HEK293 (cell line): Measurements from ENCODE around the gene UBE2J2.

Experiments used
- CTCF ChIA-PET: fragments of 350-600 bp; formaldehyde crosslinking; extraction: SDS; loops from one replicate; lab custom pipeline; 2021; ENCODE audit warnings: antibody characterized with exemption; lab: Yijun Ruan, JAX
- POLR2A ChIA-PET: fragments of 300-600 bp; formaldehyde crosslinking; extraction: SDS; loops from one replicate; lab custom pipeline; 2020; ENCODE audit warnings: antibody characterized with exemption, inconsistent platforms; lab: Yijun Ruan, JAX
- H3K27ac ChIP-seq: fragments of 200-500 bp; sonication (Bioruptor generic); 2 replicates; pipeline ENCODE4 v1.5.1; 2014; ENCODE audit warnings: low read depth, low read length, control low read depth, inconsistent platforms; ENCODE audit errors: extremely low read depth
- H3K36me3 ChIP-seq, 2 experiments: fragments of 200-500 bp in 1 of 2; sonication (Bioruptor generic) in 1 of 2; 1 replicate in 1 of 2; 2 replicates in 1 of 2; pipeline ENCODE4 v1.5.1; 2014 to 2017; ENCODE audit warnings: inconsistent platforms in 2 of 2, low read length in 2 of 2; ENCODE audit not compliant: control insufficient read depth in 2 of 2, insufficient read depth in 1 of 2
- H3K4me1 ChIP-seq: fragments of 200-500 bp; sonication (Bioruptor generic); 2 replicates; pipeline ENCODE4 v1.5.1; 2014; ENCODE audit warnings: mild to moderate bottlenecking, low read length, inconsistent platforms; ENCODE audit not compliant: control insufficient read depth, insufficient read depth
- H3K4me3 ChIP-seq: 2 replicates; pipeline ENCODE4 v1.5.1; 2011; ENCODE audit warnings: low read depth, mild to moderate bottlenecking, control low read depth, low read length, moderate library complexity
- H3K9me3 ChIP-seq: fragments of 200-500 bp; sonication (Bioruptor generic); 2 replicates; pipeline ENCODE4 v1.5.1; 2014; ENCODE audit warnings: low read depth, low read length, inconsistent platforms; ENCODE audit not compliant: control insufficient read depth, insufficient read depth
- ATF2 ChIP-seq: fragments of 450-650 bp; formaldehyde crosslinking; IDR thresholded peaks from 2 replicates; pipeline ENCODE4 v1.5.1; 2016; ENCODE audit warnings: missing biosample characterization, missing genetic modification characterization, low read depth
- GLIS1 ChIP-seq: fragments of 450-650 bp; formaldehyde crosslinking; IDR thresholded peaks from 2 replicates; pipeline ENCODE4 v1.5.1; 2016; ENCODE audit warnings: missing biosample characterization, missing genetic modification characterization
- KLF8 ChIP-seq: fragments of 450-650 bp; formaldehyde crosslinking; IDR thresholded peaks from 2 replicates; pipeline ENCODE4 v1.5.1; 2016; ENCODE audit warnings: missing biosample characterization, missing genetic modification characterization
- TCF7L2 ChIP-seq: IDR thresholded peaks from 2 replicates; pipeline ENCODE4 v1.6.1; 2011; ENCODE audit warnings: low read depth, mild to moderate bottlenecking, inconsistent platforms, low read length, moderate library complexity, borderline replicate concordance
- WT1 ChIP-seq: fragments of 450-650 bp; formaldehyde crosslinking; IDR thresholded peaks from 2 replicates; pipeline ENCODE4 v1.5.1; 2016; ENCODE audit warnings: missing biosample characterization, missing genetic modification characterization
- YY2 ChIP-seq: fragments of 450-650 bp; formaldehyde crosslinking; IDR thresholded peaks from 2 replicates; pipeline ENCODE4 v1.5.1; 2016; ENCODE audit warnings: missing biosample characterization, missing genetic modification characterization
- ZBTB20 ChIP-seq: fragments of 450-650 bp; formaldehyde crosslinking; IDR thresholded peaks from 2 replicates; pipeline ENCODE4 v1.5.1; 2016; ENCODE audit warnings: missing biosample characterization, missing genetic modification characterization
- ZBTB7A ChIP-seq: fragments of 450-650 bp; formaldehyde crosslinking; IDR thresholded peaks from 2 replicates; pipeline ENCODE4 v1.5.1; 2016; ENCODE audit warnings: low read depth, missing biosample characterization, missing genetic modification characterization
- ZFP69B ChIP-seq: fragments of 450-650 bp; formaldehyde crosslinking; IDR thresholded peaks from 2 replicates; pipeline ENCODE4 v1.5.1; 2016; ENCODE audit warnings: missing biosample characterization, missing genetic modification characterization
- ZNF114 ChIP-seq: fragments of 450-650 bp; formaldehyde crosslinking; IDR thresholded peaks from 2 replicates; pipeline ENCODE4 v1.5.0; 2017; ENCODE audit warnings: missing biosample characterization, missing genetic modification characterization
- ZNF16 ChIP-seq: fragments of 450-650 bp; formaldehyde crosslinking; IDR thresholded peaks from 2 replicates; pipeline ENCODE4 v1.5.1; 2016; ENCODE audit warnings: low read depth, missing biosample characterization, missing genetic modification characterization
- ZNF211 ChIP-seq: fragments of 450-650 bp; formaldehyde crosslinking; IDR thresholded peaks from 2 replicates; pipeline ENCODE4 v1.5.1; 2016; ENCODE audit warnings: low read depth, missing biosample characterization, missing genetic modification characterization
- ZNF335 ChIP-seq: fragments of 450-650 bp; formaldehyde crosslinking; conservative IDR thresholded peaks from 2 replicates; pipeline ENCODE4 v1.5.1; 2016; ENCODE audit warnings: missing biosample characterization, missing genetic modification characterization
- ZNF366 ChIP-seq: fragments of 450-650 bp; formaldehyde crosslinking; conservative IDR thresholded peaks from 2 replicates; pipeline ENCODE4 v1.5.1; 2016; ENCODE audit warnings: missing biosample characterization, missing genetic modification characterization
- ZNF426 ChIP-seq: fragments of 450-650 bp; formaldehyde crosslinking; IDR thresholded peaks from 2 replicates; pipeline ENCODE4 v1.5.1; 2017; ENCODE audit warnings: missing biosample characterization, missing genetic modification characterization, mild to moderate bottlenecking, inconsistent platforms, moderate library complexity
- ZNF521 ChIP-seq: fragments of 450-650 bp; formaldehyde crosslinking; IDR thresholded peaks from 2 replicates; pipeline ENCODE4 v1.5.1; 2017; ENCODE audit warnings: missing biosample characterization, mild to moderate bottlenecking, missing genetic modification characterization
- ZNF544 ChIP-seq: fragments of 450-650 bp; formaldehyde crosslinking; IDR thresholded peaks from 2 replicates; pipeline ENCODE4 v1.5.0; 2017; ENCODE audit warnings: missing biosample characterization, missing genetic modification characterization
- ZNF560 ChIP-seq: fragments of 450-650 bp; formaldehyde crosslinking; IDR thresholded peaks from 2 replicates; pipeline ENCODE4 v1.5.1; 2017; ENCODE audit warnings: missing biosample characterization, missing genetic modification characterization, borderline replicate concordance
- ZNF571 ChIP-seq: fragments of 450-650 bp; formaldehyde crosslinking; IDR thresholded peaks from 2 replicates; pipeline ENCODE4 v1.5.0; 2017; ENCODE audit warnings: missing biosample characterization, missing genetic modification characterization
- ZNF610 ChIP-seq: fragments of 450-650 bp; formaldehyde crosslinking; IDR thresholded peaks from 2 replicates; pipeline ENCODE4 v1.5.1; 2016; ENCODE audit warnings: missing biosample characterization, missing genetic modification characterization, borderline replicate concordance
- ZNF623 ChIP-seq: fragments of 450-650 bp; formaldehyde crosslinking; IDR thresholded peaks from 2 replicates; pipeline ENCODE4 v1.5.1; 2016; ENCODE audit warnings: missing biosample characterization, missing genetic modification characterization
- ZNF701 ChIP-seq: fragments of 450-650 bp; formaldehyde crosslinking; IDR thresholded peaks from 2 replicates; pipeline ENCODE4 v1.5.1; 2016; ENCODE audit warnings: missing biosample characterization, missing genetic modification characterization
- ZNF747 ChIP-seq: fragments of 450-650 bp; formaldehyde crosslinking; IDR thresholded peaks from 2 replicates; pipeline ENCODE4 v1.5.1; 2016; ENCODE audit warnings: missing biosample characterization, missing genetic modification characterization
- ZNF791 ChIP-seq: fragments of 450-650 bp; formaldehyde crosslinking; IDR thresholded peaks from 2 replicates; pipeline ENCODE4 v1.5.1; 2016; ENCODE audit warnings: missing biosample characterization, missing genetic modification characterization
- ZNF843 ChIP-seq: fragments of 450-650 bp; formaldehyde crosslinking; IDR thresholded peaks from 2 replicates; pipeline ENCODE4 v1.5.1; 2016; ENCODE audit warnings: missing biosample characterization, missing genetic modification characterization
- ZSCAN23 ChIP-seq: fragments of 450-650 bp; formaldehyde crosslinking; IDR thresholded peaks from 2 replicates; pipeline ENCODE4 v1.5.1; 2016; ENCODE audit warnings: missing biosample characterization, missing genetic modification characterization
- ZXDB ChIP-seq: fragments of 450-650 bp; formaldehyde crosslinking; IDR thresholded peaks from 2 replicates; pipeline ENCODE4 v1.5.1; 2016; ENCODE audit warnings: missing biosample characterization, missing genetic modification characterization

UBE2J2 gene

DNA sequence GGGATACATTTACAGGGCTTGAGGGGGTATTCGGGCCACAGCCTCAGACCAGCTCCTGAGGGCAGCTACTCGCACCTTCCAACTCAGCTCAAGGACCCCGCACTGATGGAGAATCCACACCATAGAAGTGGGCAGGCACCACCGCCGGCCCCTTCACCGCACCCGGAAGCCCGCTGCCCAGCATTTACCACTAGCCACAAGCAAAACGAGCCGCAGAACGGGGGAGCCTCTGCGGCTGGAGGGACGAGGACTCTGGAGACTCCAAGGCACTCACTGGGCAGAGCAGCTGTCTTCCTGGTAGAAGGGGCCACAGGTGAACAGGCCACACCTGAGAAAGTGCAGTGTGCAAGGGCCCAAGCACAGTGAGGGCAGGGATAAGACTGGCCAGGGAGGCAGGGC lies 5.4 kb downstream of the UBE2J2 start:
- no peak overlapping the region for H3K27ac ChIP-seq
- TF ChIP-seq ZNF544 (tag by site-specific recombination) (no peak), ZBTB20 (tag by site-specific recombination) (no peak), ZNF843 (no peak), ZNF571 (tag by site-specific recombination) (no peak), ZNF560 (tag by site-specific recombination) (no peak), ZFP69B (no peak), ZNF426 (no peak), KLF8 (tag by site-specific recombination) (no peak), TCF7L2 (no peak), GLIS1 (tag by site-specific recombination) (no peak), ZNF791 (tag by site-specific recombination) (no peak), ZNF366 (tag by site-specific recombination) (no peak), ZNF521 (no peak), ZBTB7A (tag by site-specific recombination) (no peak), ZNF747 (tag by site-specific recombination) (no peak), ZNF114 (no peak), ZSCAN23 (tag by site-specific recombination) (no peak), ZNF335 (tag by site-specific recombination) (no peak), WT1 (tag by site-specific recombination) (no peak), ZNF16 (tag by site-specific recombination) (no peak)
- H3K9me3 ChIP-seq: no peaks in the 10 kb centered on the region
- peaks cover 7 to 86% of the 10 kb centered on the region in 2 experiments; a peak in 2 of 3 replicates for H3K36me3 ChIP-seq
- 0 out of 2 replicates have a peak, but pooled peaks cover 4% of the 10 kb centered on the region for H3K4me1 ChIP-seq
- no peak overlapping the region for H3K4me3 ChIP-seq
- ChIA-PET CTCF (interaction anchor here (1.1 kb wide), 1 partner anchor 53 kb away, joined by 3 read pairs; no protein-coding TSS in a partner anchor), POLR2A (interaction anchor here (1.2 kb wide), 1 partner anchor 9 kb away, joined by 3 read pairs; no protein-coding TSS in a partner anchor)

DNA sequence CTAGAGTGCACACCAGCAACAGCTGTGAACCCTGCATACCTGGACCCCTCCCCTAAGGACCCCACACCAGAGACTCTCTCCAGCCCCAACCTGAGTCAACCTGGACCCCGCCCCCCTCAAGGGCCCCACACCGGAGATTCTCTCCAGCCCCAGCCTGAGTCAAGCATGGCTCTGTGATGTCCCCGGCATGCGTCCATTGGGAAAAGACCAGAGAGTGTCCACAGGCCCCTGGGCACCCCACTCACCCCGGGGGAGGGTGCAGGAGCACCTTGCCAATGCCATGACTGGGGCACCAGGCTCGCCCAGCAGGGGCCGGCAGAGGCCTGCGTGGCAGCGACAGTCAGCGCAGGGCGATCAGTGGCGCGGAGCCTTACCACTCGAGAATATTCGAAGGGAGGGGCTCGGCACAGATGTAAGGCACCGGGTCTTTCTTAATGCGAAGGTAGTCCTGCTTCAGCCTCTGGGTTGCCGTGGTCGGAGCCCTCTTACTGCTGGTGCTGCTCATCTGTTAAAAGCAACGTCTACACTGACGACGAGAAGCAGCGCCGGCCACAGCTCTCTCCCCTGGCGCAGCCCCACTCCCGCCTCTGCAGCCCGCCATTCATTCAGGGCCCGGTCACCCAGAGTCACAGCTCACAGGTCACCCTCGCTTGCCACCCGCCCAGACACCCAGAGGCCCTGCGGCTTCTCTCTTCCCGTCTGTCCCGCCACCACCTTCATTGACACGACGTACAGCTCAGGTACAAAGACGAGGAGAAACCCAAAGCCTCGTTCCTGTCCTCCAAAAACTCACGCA lies 6.0 kb downstream of the UBE2J2 start:
- Histone ChIP-seq H3K9me3 (no peaks in the 10 kb centered on the region), H3K36me3 (peaks cover 7 to 92% of the 10 kb centered on the region in 2 experiments; a peak in 2 of 3 replicates), H3K4me1 (0 out of 2 replicates have a peak, but pooled peaks cover 4% of the 10 kb centered on the region), H3K27ac (no peak overlapping the region), H3K4me3 (no peak overlapping the region)
- TF ChIP-seq YY2 (tag by site-specific recombination): no peak
- no peak for TF ChIP-seq ZNF610 (tag by site-specific recombination)
- TF ChIP-seq ZNF211: no peak
- TF ChIP-seq ZNF623 (tag by site-specific recombination): no peak
- no peak for TF ChIP-seq ZNF701
- no peak for TF ChIP-seq ATF2 (tag by site-specific recombination)
- no peak for TF ChIP-seq ZXDB (tag by site-specific recombination)
- POLR2A ChIA-PET: interaction anchor here (1.2 kb wide), 1 partner anchor 10 kb away, joined by 3 read pairs; no protein-coding TSS in a partner anchor
- CTCF ChIA-PET: interaction anchor here (0.6 to 1.1 kb wide), 2 partner anchors 10 to 53 kb away, joined by 3 read pairs; no protein-coding TSS in a partner anchor
